ENCODE measurements around the gene VPS13C. TPM values are rescaled to one million over a fixed set of nuclear protein-coding genes. Genes with fewer than 3 reads are reported as not detected.

Gene VPS13C
- total and polyA plus RNA-seq, 2 experiments from 2014 or later = 10.2 to 20.5 TPM

- H3K4me1 ChIP-seq (ENCODE audit: insufficient read depth) = no peaks in the 10 kb centered on the region
- no peak for TF ChIP-seq JUNB (IDR thresholded peaks at IDR 0.05; ENCODE audit: unreplicated experiment)
- TF ChIP-seq EZH2 (IDR thresholded peaks at IDR 0.05; ENCODE audit: low read depth, unreplicated experiment) = no peak
- no peak for TF ChIP-seq EZH2phosphoT487 (IDR thresholded peaks at IDR 0.05; ENCODE audit: unreplicated experiment)
- no peak for TF ChIP-seq ZNF462 (CRISPR knock-in tag; IDR thresholded peaks at IDR 0.05)
- TF ChIP-seq STAT1 (IDR thresholded peaks at IDR 0.05; ENCODE audit: unreplicated experiment) = no peak
- TF ChIP-seq ETS1 (IDR thresholded peaks at IDR 0.05) = no peak
- H3K4me2 ChIP-seq = no peak overlapping the region
Observed at GRCh38 chr15:62075595-62076277, 15.5 kb upstream of the VPS13C start.

More at GRCh38 chr15:62075595-62076277, 15.5 kb upstream of the VPS13C start:
- Histone ChIP-seq H3K27me3 (ENCODE audit: insufficient read depth) (peaks cover under 1% of the 10 kb centered on the region), H2AFZ (no peak overlapping the region), H3K4me3 (no peak overlapping the region), H3K79me2 (replicated peaks; ENCODE audit: insufficient read depth) (no peaks in the 10 kb centered on the region), H3K27ac (ENCODE audit: low read depth) (no peak overlapping the region), H4K20me1 (replicated peaks; ENCODE audit: insufficient read depth) (no peaks in the 10 kb centered on the region), H3K9me2 (ENCODE audit: insufficient read depth) (no peaks in the 10 kb centered on the region), H3F3A (replicated peaks; ENCODE audit: low read depth) (no peaks in the 10 kb centered on the region), H3K36me3 (ENCODE audit: insufficient read depth) (no peaks in the 10 kb centered on the region)
- H3K27ac Mint-ChIP-seq = no peak overlapping the region
- no peak for DNase-seq (ENCODE audit: low spot score)
- H3K9me3 Mint-ChIP-seq = no peaks in the 10 kb centered on the region
- H3K27me3 Mint-ChIP-seq (ENCODE audit: insufficient read depth, low read depth, poor library complexity) = peaks cover 3% of the 10 kb centered on the region
- no peak overlapping the region for H3K4me3 Mint-ChIP-seq
- H3K36me3 Mint-ChIP-seq (ENCODE audit: low read depth) = no peaks in the 10 kb centered on the region
- ATAC-seq = no peak
- no peaks in the 10 kb centered on the region for H3K4me1 Mint-ChIP-seq

Data from GM23338 (cell line).